DOHH2 (cell line): Measurements from ENCODE around the gene CFAP46.

Source experiments
- EZH2phosphoT487 ChIP-seq: fragments of 200-600 bp; sonication (generic); IDR thresholded peaks from 2 replicates; pipeline ENCODE4 v1.6.1; 2017; ENCODE audit warnings: borderline replicate concordance, mild to moderate bottlenecking, antibody characterized with exemption, low read length, moderate library complexity, mixed read lengths
- TF ChIP-seq, protein P1 (sequence below): fragments of 200-600 bp; sonication (generic); IDR thresholded peaks from one replicate; pipeline ENCODE4 v1.5.1; 2014; ENCODE audit warnings: antibody characterized with exemption, mild to moderate bottlenecking, low read depth, low read length; ENCODE audit not compliant: poor library complexity, severe bottlenecking

DNA sequence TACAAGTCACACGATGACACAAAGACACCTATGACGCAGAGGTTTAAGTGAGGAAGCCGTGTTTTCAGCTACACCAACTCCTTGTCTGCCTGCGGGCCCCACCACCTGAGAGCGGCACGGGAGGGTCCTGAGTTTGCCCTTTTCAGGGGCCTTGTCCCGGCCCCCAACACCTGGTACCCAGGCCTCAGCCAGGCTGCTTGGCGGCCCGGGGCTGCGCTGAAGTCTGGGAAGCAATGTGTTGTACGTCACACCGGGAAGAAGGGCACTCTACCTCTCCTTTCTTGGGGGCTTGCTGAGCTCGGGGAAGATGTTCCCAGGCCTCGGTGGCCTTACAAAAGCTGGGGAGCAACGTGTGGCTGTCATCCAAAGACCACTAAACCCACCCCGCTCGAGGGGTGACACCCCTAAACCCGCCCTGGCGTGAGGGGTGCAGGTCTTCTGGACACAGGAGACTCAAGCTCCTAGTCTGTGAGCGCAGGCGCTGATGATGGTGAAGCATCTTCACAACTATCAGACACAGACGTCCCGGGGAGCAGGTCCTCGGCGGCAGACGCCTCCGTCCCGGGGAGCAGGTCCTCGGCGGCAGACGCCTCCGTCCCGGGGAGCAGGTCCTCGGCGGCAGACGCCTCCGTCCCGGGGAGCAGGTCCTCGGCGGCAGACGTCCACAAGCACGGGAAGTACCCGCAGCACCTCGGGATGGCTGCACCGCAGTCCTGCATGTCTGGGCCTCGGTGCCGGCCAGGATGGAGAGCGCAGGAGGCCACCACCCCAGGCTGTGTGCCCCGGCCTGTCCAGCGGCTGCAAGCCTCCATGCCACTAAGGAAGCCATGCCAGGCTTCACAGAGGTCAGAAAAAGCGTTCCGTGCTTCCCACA lies 15.4 kb downstream of the CFAP46 start:
- TF ChIP-seq, protein P1, sequence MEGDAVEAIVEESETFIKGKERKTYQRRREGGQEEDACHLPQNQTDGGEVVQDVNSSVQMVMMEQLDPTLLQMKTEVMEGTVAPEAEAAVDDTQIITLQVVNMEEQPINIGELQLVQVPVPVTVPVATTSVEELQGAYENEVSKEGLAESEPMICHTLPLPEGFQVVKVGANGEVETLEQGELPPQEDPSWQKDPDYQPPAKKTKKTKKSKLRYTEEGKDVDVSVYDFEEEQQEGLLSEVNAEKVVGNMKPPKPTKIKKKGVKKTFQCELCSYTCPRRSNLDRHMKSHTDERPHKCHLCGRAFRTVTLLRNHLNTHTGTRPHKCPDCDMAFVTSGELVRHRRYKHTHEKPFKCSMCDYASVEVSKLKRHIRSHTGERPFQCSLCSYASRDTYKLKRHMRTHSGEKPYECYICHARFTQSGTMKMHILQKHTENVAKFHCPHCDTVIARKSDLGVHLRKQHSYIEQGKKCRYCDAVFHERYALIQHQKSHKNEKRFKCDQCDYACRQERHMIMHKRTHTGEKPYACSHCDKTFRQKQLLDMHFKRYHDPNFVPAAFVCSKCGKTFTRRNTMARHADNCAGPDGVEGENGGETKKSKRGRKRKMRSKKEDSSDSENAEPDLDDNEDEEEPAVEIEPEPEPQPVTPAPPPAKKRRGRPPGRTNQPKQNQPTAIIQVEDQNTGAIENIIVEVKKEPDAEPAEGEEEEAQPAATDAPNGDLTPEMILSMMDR = no peak
- TF ChIP-seq EZH2phosphoT487 = no peak
